WTC11 (cell line): ENCODE measurements around the gene SLC24A3.

Experiments used
- CTCF ChIP-seq: fragments of 200-600 bp; IDR thresholded peaks from 2 replicates; pipeline ENCODE4 v1.8.0; 2022; ENCODE audit warnings: antibody characterized with exemption
- NFYB ChIP-seq: sonication (generic); formaldehyde crosslinking; conservative IDR thresholded peaks from 2 replicates; pipeline ENCODE4 v1.8.0; 2022; ENCODE audit warnings: low read depth, missing genetic modification reagents

- TF ChIP-seq CTCF (no peak), NFYB (CRISPR knock-in tag) (no peak)
Observed at GRCh38 chr20:19593762-19594161, 381.3 kb downstream of the SLC24A3 start.
